Mesothelial cell of epicardium (in vitro differentiated cells): ENCODE data around the gene KIF21B. TPM values are rescaled to one million over a fixed set of nuclear protein-coding genes. Genes with fewer than 3 reads are reported as not detected.

Experiments used
- DNase-seq, 2 experiments: peaks; one replicate each; pipeline ENCODE4 v3.0.0; 2021; ENCODE audit warnings: low spot score in 2 of 2; ENCODE audit not compliant: unreplicated experiment in 2 of 2
- H3K27ac Mint-ChIP-seq: 2 replicates; pipeline ENCODE4 v1.8.0; 2021; ENCODE audit warnings: mixed read lengths
- H3K27me3 Mint-ChIP-seq: 2 replicates; pipeline ENCODE4 v1.8.0; 2021; ENCODE audit warnings: low read depth, mixed read lengths
- H3K36me3 Mint-ChIP-seq: 2 replicates; pipeline ENCODE4 v1.8.0; 2021; ENCODE audit warnings: mixed read lengths
- H3K4me1 Mint-ChIP-seq: 2 replicates; pipeline ENCODE4 v1.8.0; 2021; ENCODE audit warnings: mixed read lengths
- H3K4me3 Mint-ChIP-seq: 2 replicates; pipeline ENCODE4 v1.8.0; 2021; ENCODE audit warnings: mild to moderate bottlenecking, moderate library complexity, mixed read lengths
- H3K9me3 Mint-ChIP-seq: 2 replicates; pipeline ENCODE4 v1.8.0; 2021; ENCODE audit warnings: mixed read lengths
- total RNA-seq: library from RNA; stranded (reverse); gene quantifications from 3 replicates; pipeline ENCODE4 v1.2.1, GENCODE V29; 2021
- TF ChIP-seq, protein P1 (sequence below): fragments of 200-600 bp; sonication (generic); IDR thresholded peaks from one replicate; pipeline ENCODE4 v1.5.0; 2021; ENCODE audit warnings: antibody characterized with exemption; ENCODE audit not compliant: unreplicated experiment

KIF21B gene
- total RNA-seq, 1 donor from 2014 or later: 7.0 TPM

DNA sequence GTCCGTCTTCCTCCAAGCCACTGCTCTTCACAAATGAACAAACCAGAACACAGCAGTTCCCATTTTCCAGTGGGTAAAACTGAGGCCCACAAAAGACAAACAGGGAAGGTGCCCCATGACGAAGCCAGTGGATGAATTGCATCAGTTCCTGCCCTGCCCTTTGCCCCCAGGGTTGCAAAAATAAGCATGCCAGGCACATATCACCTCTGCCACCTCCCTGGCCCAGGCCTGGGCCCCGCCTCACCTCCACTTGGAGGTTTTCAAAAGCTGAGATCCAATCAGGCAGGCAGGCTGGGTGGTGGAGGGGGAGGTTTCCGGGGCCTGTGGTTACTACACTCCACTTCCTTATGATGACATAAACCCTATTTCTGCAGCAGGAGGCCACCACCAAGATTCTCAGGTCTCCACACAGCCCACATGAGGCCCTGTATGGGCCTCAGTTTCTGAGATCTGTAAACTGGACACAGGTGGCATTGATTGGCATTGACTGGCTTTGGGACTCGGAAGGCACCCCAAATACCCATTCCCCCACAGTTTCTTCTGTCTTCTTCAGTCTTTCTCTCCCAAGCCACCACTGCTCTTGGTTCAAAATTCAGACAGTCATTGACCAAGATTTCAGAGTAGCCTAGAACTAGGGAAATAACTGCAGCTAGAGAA, 4.1 kb downstream of the KIF21B start:
- Mint-ChIP-seq H3K9me3 (no peaks in the 10 kb centered on the region), H3K27me3 (peaks cover 32% of the 10 kb centered on the region)
- DNase-seq: no peak

DNA sequence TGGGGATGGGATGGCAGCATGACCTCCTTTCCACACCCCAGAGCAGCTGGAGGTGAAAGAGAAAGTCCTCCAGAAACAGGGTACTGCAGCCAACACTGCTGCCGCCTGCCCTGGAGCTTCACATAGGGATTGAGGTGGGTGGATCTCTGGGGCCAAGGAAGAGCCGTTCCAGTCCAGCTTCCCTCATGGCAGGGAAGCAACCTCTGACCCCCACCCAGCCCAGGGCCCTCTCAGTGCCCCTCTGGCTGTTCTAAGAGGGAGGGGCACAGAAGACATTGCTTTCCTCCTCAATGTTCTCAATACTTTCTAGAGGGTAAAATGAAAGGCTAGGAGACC, 5.7 kb downstream of the KIF21B start:
- H3K36me3 Mint-ChIP-seq: no peaks in the 10 kb centered on the region
- DNase-seq: no peak
- H3K4me3 Mint-ChIP-seq: no peak overlapping the region
- no peak overlapping the region for H3K27ac Mint-ChIP-seq
- TF ChIP-seq, protein P1, sequence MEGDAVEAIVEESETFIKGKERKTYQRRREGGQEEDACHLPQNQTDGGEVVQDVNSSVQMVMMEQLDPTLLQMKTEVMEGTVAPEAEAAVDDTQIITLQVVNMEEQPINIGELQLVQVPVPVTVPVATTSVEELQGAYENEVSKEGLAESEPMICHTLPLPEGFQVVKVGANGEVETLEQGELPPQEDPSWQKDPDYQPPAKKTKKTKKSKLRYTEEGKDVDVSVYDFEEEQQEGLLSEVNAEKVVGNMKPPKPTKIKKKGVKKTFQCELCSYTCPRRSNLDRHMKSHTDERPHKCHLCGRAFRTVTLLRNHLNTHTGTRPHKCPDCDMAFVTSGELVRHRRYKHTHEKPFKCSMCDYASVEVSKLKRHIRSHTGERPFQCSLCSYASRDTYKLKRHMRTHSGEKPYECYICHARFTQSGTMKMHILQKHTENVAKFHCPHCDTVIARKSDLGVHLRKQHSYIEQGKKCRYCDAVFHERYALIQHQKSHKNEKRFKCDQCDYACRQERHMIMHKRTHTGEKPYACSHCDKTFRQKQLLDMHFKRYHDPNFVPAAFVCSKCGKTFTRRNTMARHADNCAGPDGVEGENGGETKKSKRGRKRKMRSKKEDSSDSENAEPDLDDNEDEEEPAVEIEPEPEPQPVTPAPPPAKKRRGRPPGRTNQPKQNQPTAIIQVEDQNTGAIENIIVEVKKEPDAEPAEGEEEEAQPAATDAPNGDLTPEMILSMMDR: no peak
- H3K27me3 Mint-ChIP-seq: peaks cover 27% of the 10 kb centered on the region
- no peaks in the 10 kb centered on the region for H3K9me3 Mint-ChIP-seq
- H3K4me1 Mint-ChIP-seq: peaks cover 60% of the 10 kb centered on the region

More for the DNA sequence above, 4.1 kb downstream of the KIF21B start:
- Mint-ChIP-seq H3K36me3 (no peaks in the 10 kb centered on the region), H3K4me1 (peaks cover 66% of the 10 kb centered on the region), H3K27ac (no peak overlapping the region), H3K4me3 (no peak overlapping the region)
- TF ChIP-seq, protein P1: no peak

DNA sequence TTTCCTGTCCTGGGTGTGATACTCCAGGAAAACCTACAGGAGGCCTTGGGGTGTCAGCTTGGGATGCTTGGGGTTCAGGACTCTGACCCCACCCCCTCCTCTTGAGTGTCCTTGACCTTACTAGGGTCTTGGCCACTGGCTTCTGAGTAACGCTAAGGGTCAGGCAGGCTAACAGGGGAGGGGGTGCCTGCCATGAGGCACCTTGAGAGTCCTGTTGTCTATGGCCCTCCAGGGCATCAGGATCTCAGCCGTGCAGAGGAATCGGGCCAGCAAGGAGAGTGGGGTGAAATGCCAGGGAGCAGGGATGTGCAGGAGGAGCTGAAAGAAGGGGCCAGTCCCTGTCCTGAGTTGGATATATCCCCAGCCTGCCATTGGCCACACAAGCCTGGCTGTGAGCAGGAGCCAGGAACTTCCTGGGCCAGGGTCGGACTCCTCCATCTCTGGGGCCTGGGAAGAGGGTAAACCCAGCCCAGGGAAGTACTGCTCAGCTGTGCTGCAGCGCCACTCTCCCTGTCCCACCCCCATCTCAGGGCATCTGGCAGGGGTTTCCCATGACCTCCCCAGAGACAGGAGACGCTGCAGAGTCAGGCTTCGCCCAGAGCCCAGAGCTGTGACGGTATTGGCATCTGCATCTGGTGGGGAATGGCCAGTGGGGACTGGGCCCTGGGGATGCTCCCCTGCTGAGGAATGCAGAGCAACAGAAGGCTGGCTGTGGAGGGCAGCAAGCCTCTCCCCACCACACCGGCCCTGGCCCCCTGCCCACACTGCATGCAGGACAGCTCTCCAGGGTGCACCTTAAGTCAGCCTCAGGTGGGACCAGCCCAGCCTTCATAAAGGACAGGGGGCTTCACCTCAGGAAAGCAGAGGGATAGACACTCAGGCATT, 6.3 kb downstream of the KIF21B start:
- H3K36me3 Mint-ChIP-seq: no peaks in the 10 kb centered on the region
- peaks cover 22% of the 10 kb centered on the region for H3K27me3 Mint-ChIP-seq
- TF ChIP-seq, protein P1: no peak
- peaks cover 54% of the 10 kb centered on the region for H3K4me1 Mint-ChIP-seq
- no peak for DNase-seq
- H3K27ac Mint-ChIP-seq: no peak overlapping the region
- no peak overlapping the region for H3K4me3 Mint-ChIP-seq
- H3K9me3 Mint-ChIP-seq: no peaks in the 10 kb centered on the region

DNA sequence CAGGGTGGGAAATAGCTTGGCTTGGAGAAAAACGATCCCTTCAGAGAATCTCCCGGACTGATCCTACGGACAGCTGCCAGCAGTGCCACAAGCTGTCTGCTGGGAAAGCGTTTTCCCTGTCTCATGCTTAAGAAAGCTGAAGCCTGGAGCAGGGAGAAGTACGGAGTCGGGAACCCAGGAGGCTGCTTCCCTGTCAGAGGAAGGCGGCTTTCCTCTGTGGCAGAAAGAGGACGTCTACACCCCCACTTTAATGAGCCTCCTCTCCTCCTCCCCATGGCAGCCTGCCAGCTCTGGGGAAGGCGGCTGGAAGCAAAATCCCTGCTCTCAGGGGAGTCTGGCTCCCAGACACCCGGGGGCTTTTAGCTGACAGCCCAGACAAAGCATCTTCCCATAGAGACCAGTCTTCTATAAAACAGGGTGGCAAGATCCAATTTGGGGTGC, 7.3 kb downstream of the KIF21B start:
- DNase-seq: peak; percentile 71 to 85
- TF ChIP-seq, protein P1: no peak
- Mint-ChIP-seq H3K9me3 (no peaks in the 10 kb centered on the region), H3K36me3 (no peaks in the 10 kb centered on the region), H3K4me3 (peak overlapping the region; percentile 52), H3K27me3 (peaks cover 15% of the 10 kb centered on the region), H3K27ac (peak overlapping the region; percentile 80), H3K4me1 (peaks cover 48% of the 10 kb centered on the region)

DNA sequence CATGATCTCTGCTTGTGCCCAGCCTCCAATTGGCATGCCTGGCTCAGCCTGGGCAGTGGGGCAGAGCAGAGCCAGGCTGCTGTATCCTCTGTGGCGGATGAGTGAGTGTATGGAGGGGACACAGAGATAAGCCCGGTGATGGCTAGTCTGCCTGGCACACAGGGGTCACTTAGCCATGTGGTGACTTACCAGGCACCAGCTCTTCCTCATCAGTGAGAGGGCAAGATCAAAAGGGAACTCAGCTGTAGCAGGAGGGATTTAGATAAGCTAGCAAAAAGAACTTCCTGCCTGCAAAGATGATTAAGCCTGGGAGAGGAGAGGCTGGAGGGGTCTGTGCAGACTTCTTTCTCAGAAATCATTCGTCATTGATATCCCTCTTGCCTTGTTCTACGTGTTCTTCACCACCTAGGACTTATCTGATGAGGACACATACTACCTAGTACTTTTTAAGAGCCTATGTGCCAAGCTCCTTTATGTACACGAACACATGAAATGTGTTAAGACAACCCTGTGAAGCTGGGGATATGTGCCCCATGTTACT, 7.9 kb downstream of the KIF21B start:
- Mint-ChIP-seq H3K36me3 (no peaks in the 10 kb centered on the region), H3K4me1 (peaks cover 44% of the 10 kb centered on the region), H3K9me3 (no peaks in the 10 kb centered on the region), H3K27me3 (peaks cover 12% of the 10 kb centered on the region), H3K27ac (no peak overlapping the region), H3K4me3 (peak overlapping the region; percentile 20)
- TF ChIP-seq, protein P1: no peak
- no peak for DNase-seq
